ENCODE results near the gene TDRD9.
A peak's percentile ranks its signal among the peaks of the same experiment; 100 is the strongest.
"Not testable (repeated sequence)": the region's sequence is repeated elsewhere in the genome, so short reads cannot be mapped to it uniquely, and the experiment has no call there.

TDRD9 gene

GRCh38 chr14:103920981-103921854 lies 7.0 kb upstream of the TDRD9 start:
- peak; percentile 18 for FAIRE-seq

GRCh38 chr14:103921855-103922200 lies 6.4 kb upstream of the TDRD9 start:
- not testable (repeated sequence) for FAIRE-seq

GRCh38 chr14:103923863-103924262 lies 4.4 kb upstream of the TDRD9 start:
- FAIRE-seq = no peak

GRCh38 chr14:103925316-103925715 lies 2.9 kb upstream of the TDRD9 start:
- FAIRE-seq = no peak

GRCh38 chr14:103927566-103927965 lies 690 bp upstream of the TDRD9 start:
- FAIRE-seq = no peak

GRCh38 chr14:103930051-103930604 lies 1.9 kb downstream of the TDRD9 start:
- no peak for FAIRE-seq

- FAIRE-seq = no peak
Observed at GRCh38 chr14:103931422-103931821, 3.2 kb downstream of the TDRD9 start.

GRCh38 chr14:103932791-103933490 lies 4.7 kb downstream of the TDRD9 start:
- no peak for FAIRE-seq

- FAIRE-seq = no peak
Observed at GRCh38 chr14:103935102-103935501, 6.8 kb downstream of the TDRD9 start.

- no peak for FAIRE-seq
Observed at GRCh38 chr14:103941462-103941861, 13.2 kb downstream of the TDRD9 start.

GRCh38 chr14:103941973-103942736 lies 13.9 kb downstream of the TDRD9 start, which contains the start of gene RD3L:
Gene RD3L (minus strand): TSS chr14:103942529. CDS start chr14:103941695, 834 bp downstream.
- no peak for FAIRE-seq

- peak; percentile 35 for FAIRE-seq
Observed at GRCh38 chr14:103943673-103944072, 15.4 kb downstream of the TDRD9 start.

- FAIRE-seq = no peak
Observed at GRCh38 chr14:103946975-103947374, 18.7 kb downstream of the TDRD9 start.

GRCh38 chr14:103948442-103948841 lies 20.2 kb downstream of the TDRD9 start:
- FAIRE-seq = no peak

GRCh38 chr14:103949131-103949790 lies 21.0 kb downstream of the TDRD9 start:
- FAIRE-seq = peak; percentile 98

GRCh38 chr14:103960457-103961055 lies 32.3 kb downstream of the TDRD9 start:
- no peak for FAIRE-seq

GRCh38 chr14:103961928-103962578 lies 33.8 kb downstream of the TDRD9 start:
- FAIRE-seq = no peak

- no peak for FAIRE-seq
Observed at GRCh38 chr14:103966631-103967030, 38.4 kb downstream of the TDRD9 start.

GRCh38 chr14:103969961-103970360 lies 41.7 kb downstream of the TDRD9 start:
- FAIRE-seq = no peak

GRCh38 chr14:103973354-103973753 lies 45.1 kb downstream of the TDRD9 start:
- no peak for FAIRE-seq

GRCh38 chr14:103974575-103974974 lies 46.3 kb downstream of the TDRD9 start:
- no peak for FAIRE-seq
